HepG2 (cell line): ENCODE measurements around the gene SLC39A3. TPM values are rescaled to one million over a fixed set of nuclear protein-coding genes. Genes with fewer than 3 reads are reported as not detected.
A peak's percentile ranks its signal among the peaks of the same experiment; 100 is the strongest.

ENCODE experiments used
- ATAD3A ChIP-seq: sonication (generic); formaldehyde crosslinking; IDR thresholded peaks from 2 replicates; pipeline ENCODE4 v1.4.0; 2020; ENCODE audit warnings: missing genetic modification reagents
- BHLHE40 ChIP-seq: IDR thresholded peaks from 2 replicates; pipeline ENCODE4 v1.6.1; 2011; ENCODE audit warnings: low read length, improper control_type of control experiment
- BRCA1 ChIP-seq: sonication (generic); formaldehyde crosslinking; IDR thresholded peaks from 2 replicates; pipeline ENCODE4 v1.4.0; 2020; ENCODE audit warnings: missing genetic modification reagents
- EZH2 ChIP-seq: conservative IDR thresholded peaks from 2 replicates; pipeline ENCODE4 v1.6.1; 2012; ENCODE audit warnings: mild to moderate bottlenecking, low read depth, low read length, moderate library complexity
- MTF2 ChIP-seq: sonication (generic); formaldehyde crosslinking; IDR thresholded peaks from 2 replicates; pipeline ENCODE4 v1.5.0; 2020; ENCODE audit warnings: missing genetic modification reagents, borderline replicate concordance
- NFE2L1 ChIP-seq: sonication (generic); formaldehyde crosslinking; IDR thresholded peaks from 2 replicates; pipeline ENCODE4 v1.4.0; 2020; ENCODE audit warnings: missing genetic modification reagents, mild to moderate bottlenecking, borderline replicate concordance
- ONECUT2 ChIP-seq: sonication (generic); formaldehyde crosslinking; IDR thresholded peaks from 2 replicates; pipeline ENCODE4 v1.4.0; 2020; ENCODE audit warnings: missing genetic modification reagents
- SMAD3 ChIP-seq: sonication (generic); formaldehyde crosslinking; IDR thresholded peaks from 2 replicates; pipeline ENCODE4 v1.4.0; 2020; ENCODE audit warnings: missing genetic modification reagents
- THYN1 ChIP-seq: sonication (generic); formaldehyde crosslinking; IDR thresholded peaks from 2 replicates; pipeline ENCODE4 v1.8.1; 2023; ENCODE audit warnings: low read depth, mild to moderate bottlenecking, moderate library complexity, missing genetic modification reagents, borderline replicate concordance
- TOPORS ChIP-seq: sonication (generic); formaldehyde crosslinking; IDR thresholded peaks from 2 replicates; pipeline ENCODE4 v1.8.0; 2023; ENCODE audit warnings: mild to moderate bottlenecking, missing genetic modification reagents
- ZNF160 ChIP-seq: sonication (generic); formaldehyde crosslinking; IDR thresholded peaks from 2 replicates; pipeline ENCODE4 v1.8.0; 2022; ENCODE audit warnings: mild to moderate bottlenecking, inconsistent platforms, missing genetic modification reagents
- ZNF350 ChIP-seq: sonication (generic); formaldehyde crosslinking; IDR thresholded peaks from 2 replicates; pipeline ENCODE4 v1.4.0; 2020; ENCODE audit warnings: mild to moderate bottlenecking, low read depth, missing genetic modification reagents, borderline replicate concordance
- ZNF558 ChIP-seq: sonication (generic); formaldehyde crosslinking; IDR thresholded peaks from 2 replicates; pipeline ENCODE4 v1.9.0; 2022; ENCODE audit warnings: mild to moderate bottlenecking, missing genetic modification reagents, borderline replicate concordance
- ZNF749 ChIP-seq: sonication (generic); formaldehyde crosslinking; IDR thresholded peaks from 2 replicates; pipeline ENCODE4 v1.8.0; 2022; ENCODE audit warnings: mild to moderate bottlenecking, missing genetic modification reagents, moderate library complexity, borderline replicate concordance
- ZNF75D ChIP-seq: sonication (generic); formaldehyde crosslinking; IDR thresholded peaks from 2 replicates; pipeline ENCODE4 v1.8.1; 2023; ENCODE audit warnings: missing genetic modification reagents, mild to moderate bottlenecking, borderline replicate concordance
- ZSCAN21 ChIP-seq: sonication (generic); formaldehyde crosslinking; IDR thresholded peaks from 2 replicates; pipeline ENCODE4 v1.8.0; 2022; ENCODE audit warnings: mild to moderate bottlenecking, missing genetic modification reagents, moderate library complexity, borderline replicate concordance
- polyA plus RNA-seq, 8 experiments: library from polyadenylated mRNA; depleted of rRNA in 3 of 8; stranded (reverse) in 7 of 8; unstranded in 1 of 8; fragments of >200 nt; fragmentation: Illumina TruSeq in 4 of 8; extraction: Trizol in 4 of 8; gene quantifications; 2 replicates each; pipeline versions ENCODE4 v1.2.1 to v1.2.3, GENCODE V29; 2011 to 2016; ENCODE audit warnings: low read depth in 4 of 8, missing spikeins in 1 of 8, mixed read lengths in 1 of 8; ENCODE audit not compliant: insufficient read depth in 1 of 8
- total RNA-seq, 5 experiments: library from RNA; depleted of rRNA; stranded (reverse); fragments of >200 nt; fragmentation: Illumina TruSeq; extraction: Trizol; gene quantifications; 2 replicates each; pipeline ENCODE4 v1.2.3, GENCODE V29; 2016; ENCODE audit warnings: low read depth in 1 of 5
- TF ChIP-seq, protein P1 (sequence below): sonication (generic); formaldehyde crosslinking; IDR thresholded peaks from 2 replicates; pipeline ENCODE4 v1.4.0; 2020; ENCODE audit warnings: missing genetic modification reagents
- TF ChIP-seq, protein P2 (sequence below): sonication (generic); formaldehyde crosslinking; IDR thresholded peaks from 2 replicates; pipeline ENCODE4 v1.5.1; 2020; ENCODE audit warnings: mild to moderate bottlenecking, missing genetic modification reagents, moderate library complexity
- TF ChIP-seq, protein P3 (sequence below): sonication (generic); formaldehyde crosslinking; IDR thresholded peaks from 2 replicates; pipeline ENCODE4 v1.4.0; 2020; ENCODE audit warnings: mild to moderate bottlenecking, missing genetic modification reagents
- TF ChIP-seq, protein P4 (sequence below): sonication (generic); formaldehyde crosslinking; IDR thresholded peaks from 2 replicates; pipeline ENCODE4 v1.5.0; 2020; ENCODE audit warnings: missing genetic modification reagents
- TF ChIP-seq, protein P5 (sequence below): sonication (generic); formaldehyde crosslinking; IDR thresholded peaks from 2 replicates; pipeline ENCODE4 v1.4.0; 2020; ENCODE audit warnings: mild to moderate bottlenecking, missing genetic modification reagents

Gene SLC39A3
- total and polyA plus RNA-seq, 2 of the 13 experiments (the other 11 are each of a cell fraction or from before 2014, with no cell fraction given) = 33.6 to 41.6 TPM

DNA sequence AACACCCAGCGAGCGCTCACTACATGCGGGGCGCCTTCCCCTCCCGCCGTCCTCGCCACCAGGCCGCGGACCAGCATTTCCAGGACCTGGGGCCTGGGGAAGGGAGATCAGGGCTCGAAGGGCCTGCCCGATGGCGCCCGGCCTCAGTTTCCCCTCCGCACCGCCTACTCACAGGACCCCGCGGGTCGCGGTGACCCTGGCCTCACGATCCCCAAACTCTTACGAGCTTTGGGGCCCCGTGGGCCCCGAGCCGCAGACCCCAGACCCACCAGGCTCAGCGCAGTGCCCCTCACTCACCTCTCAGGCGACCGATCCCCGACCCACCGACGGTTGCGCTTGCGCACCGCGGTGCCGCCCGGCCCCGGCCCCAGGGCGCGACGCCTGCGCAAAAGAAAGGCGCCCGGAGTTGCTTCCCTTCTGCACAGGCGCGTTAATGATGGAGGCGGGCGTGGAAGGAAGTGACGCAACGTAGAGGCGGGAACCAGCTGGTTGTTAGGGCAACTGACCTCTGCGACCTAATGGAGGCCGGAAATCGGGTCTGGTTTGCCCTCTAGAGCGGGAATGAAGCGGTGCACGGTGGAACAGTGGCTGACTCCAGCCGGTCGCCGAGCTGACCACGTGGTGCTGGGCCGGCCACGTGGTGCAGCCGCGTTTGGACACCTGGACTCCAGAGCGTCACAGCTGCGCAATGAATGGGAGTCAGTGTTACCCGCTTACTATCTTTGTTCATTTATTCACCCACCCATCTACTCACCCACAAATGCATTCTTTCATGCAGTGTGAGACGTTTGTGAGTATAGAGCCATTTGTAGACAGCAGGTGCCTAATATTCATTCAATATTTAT is 43.3 kb upstream of the SLC39A3 start, which contains the start of gene SGTA (continued):
- TF ChIP-seq, protein P1, sequence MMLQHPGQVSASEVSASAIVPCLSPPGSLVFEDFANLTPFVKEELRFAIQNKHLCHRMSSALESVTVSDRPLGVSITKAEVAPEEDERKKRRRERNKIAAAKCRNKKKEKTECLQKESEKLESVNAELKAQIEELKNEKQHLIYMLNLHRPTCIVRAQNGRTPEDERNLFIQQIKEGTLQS (CRISPR knock-in tag) = 0 out of 2 replicates have a peak, but pooled peaks have one; percentile 42
- no peak for TF ChIP-seq THYN1 (CRISPR knock-in tag)
- TF ChIP-seq, protein P2, sequence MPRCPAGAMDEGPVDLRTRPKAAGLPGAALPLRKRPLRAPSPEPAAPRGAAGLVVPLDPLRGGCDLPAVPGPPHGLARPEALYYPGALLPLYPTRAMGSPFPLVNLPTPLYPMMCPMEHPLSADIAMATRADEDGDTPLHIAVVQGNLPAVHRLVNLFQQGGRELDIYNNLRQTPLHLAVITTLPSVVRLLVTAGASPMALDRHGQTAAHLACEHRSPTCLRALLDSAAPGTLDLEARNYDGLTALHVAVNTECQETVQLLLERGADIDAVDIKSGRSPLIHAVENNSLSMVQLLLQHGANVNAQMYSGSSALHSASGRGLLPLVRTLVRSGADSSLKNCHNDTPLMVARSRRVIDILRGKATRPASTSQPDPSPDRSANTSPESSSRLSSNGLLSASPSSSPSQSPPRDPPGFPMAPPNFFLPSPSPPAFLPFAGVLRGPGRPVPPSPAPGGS = peak; percentile 71
- peak; percentile 69; the same call in 1 of the 2 replicates for TF ChIP-seq ONECUT2 (CRISPR knock-in tag)
- peak; percentile 60; the same call in 1 of the 2 replicates for TF ChIP-seq TOPORS
- TF ChIP-seq ZNF749 (CRISPR knock-in tag) = peak; percentile 94
- TF ChIP-seq, protein P3, sequence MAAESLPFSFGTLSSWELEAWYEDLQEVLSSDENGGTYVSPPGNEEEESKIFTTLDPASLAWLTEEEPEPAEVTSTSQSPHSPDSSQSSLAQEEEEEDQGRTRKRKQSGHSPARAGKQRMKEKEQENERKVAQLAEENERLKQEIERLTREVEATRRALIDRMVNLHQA (CRISPR knock-in tag) = no peak
- no peak for TF ChIP-seq ATAD3A (CRISPR knock-in tag)
- TF ChIP-seq MTF2 (CRISPR knock-in tag) = no peak
- TF ChIP-seq ZNF350 = peak; percentile 92
- TF ChIP-seq, protein P4, sequence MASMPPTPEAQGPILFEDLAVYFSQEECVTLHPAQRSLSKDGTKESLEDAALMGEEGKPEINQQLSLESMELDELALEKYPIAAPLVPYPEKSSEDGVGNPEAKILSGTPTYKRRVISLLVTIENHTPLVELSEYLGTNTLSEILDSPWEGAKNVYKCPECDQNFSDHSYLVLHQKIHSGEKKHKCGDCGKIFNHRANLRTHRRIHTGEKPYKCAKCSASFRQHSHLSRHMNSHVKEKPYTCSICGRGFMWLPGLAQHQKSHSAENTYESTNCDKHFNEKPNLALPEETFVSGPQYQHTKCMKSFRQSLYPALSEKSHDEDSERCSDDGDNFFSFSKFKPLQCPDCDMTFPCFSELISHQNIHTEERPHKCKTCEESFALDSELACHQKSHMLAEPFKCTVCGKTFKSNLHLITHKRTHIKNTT (CRISPR knock-in tag) = no peak
- TF ChIP-seq NFE2L1 (CRISPR knock-in tag) = 0 out of 2 replicates have a peak, but pooled peaks have one; percentile 39
- TF ChIP-seq, protein P5, sequence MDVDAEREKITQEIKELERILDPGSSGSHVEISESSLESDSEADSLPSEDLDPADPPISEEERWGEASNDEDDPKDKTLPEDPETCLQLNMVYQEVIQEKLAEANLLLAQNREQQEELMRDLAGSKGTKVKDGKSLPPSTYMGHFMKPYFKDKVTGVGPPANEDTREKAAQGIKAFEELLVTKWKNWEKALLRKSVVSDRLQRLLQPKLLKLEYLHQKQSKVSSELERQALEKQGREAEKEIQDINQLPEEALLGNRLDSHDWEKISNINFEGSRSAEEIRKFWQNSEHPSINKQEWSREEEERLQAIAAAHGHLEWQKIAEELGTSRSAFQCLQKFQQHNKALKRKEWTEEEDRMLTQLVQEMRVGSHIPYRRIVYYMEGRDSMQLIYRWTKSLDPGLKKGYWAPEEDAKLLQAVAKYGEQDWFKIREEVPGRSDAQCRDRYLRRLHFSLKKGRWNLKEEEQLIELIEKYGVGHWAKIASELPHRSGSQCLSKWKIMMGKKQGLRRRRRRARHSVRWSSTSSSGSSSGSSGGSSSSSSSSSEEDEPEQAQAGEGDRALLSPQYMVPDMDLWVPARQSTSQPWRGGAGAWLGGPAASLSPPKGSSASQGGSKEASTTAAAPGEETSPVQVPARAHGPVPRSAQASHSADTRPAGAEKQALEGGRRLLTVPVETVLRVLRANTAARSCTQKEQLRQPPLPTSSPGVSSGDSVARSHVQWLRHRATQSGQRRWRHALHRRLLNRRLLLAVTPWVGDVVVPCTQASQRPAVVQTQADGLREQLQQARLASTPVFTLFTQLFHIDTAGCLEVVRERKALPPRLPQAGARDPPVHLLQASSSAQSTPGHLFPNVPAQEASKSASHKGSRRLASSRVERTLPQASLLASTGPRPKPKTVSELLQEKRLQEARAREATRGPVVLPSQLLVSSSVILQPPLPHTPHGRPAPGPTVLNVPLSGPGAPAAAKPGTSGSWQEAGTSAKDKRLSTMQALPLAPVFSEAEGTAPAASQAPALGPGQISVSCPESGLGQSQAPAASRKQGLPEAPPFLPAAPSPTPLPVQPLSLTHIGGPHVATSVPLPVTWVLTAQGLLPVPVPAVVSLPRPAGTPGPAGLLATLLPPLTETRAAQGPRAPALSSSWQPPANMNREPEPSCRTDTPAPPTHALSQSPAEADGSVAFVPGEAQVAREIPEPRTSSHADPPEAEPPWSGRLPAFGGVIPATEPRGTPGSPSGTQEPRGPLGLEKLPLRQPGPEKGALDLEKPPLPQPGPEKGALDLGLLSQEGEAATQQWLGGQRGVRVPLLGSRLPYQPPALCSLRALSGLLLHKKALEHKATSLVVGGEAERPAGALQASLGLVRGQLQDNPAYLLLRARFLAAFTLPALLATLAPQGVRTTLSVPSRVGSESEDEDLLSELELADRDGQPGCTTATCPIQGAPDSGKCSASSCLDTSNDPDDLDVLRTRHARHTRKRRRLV (CRISPR knock-in tag) = no peak
- TF ChIP-seq ZNF558 (CRISPR knock-in tag) = peak; percentile 96; the same call in 1 of the 2 replicates
- TF ChIP-seq BHLHE40 = peak; percentile 67
- peak; percentile 67; the same call in 1 of the 2 replicates for TF ChIP-seq ZNF75D
- peak; percentile 96; the same call in 1 of the 2 replicates for TF ChIP-seq BRCA1 (CRISPR knock-in tag)
- TF ChIP-seq ZNF160 (CRISPR knock-in tag) = peak; percentile 71
- TF ChIP-seq SMAD3 = no peak
- no peak for TF ChIP-seq EZH2
- TF ChIP-seq ZSCAN21 (CRISPR knock-in tag) = peak; percentile 95
